HG02981 (cell line): Measurements from ENCODE around the gene PDXDC1.
"Not testable (repeated sequence)": the region's sequence is repeated elsewhere in the genome, so short reads cannot be mapped to it uniquely, and the experiment has no call there.

ENCODE experiments used
- ATAC-seq: cut with Tn5 transposase; IDR thresholded peaks from one replicate; pipeline ENCODE4 v1.9.1; 2021; ENCODE audit warnings: mild to moderate bottlenecking, moderate library complexity; ENCODE audit not compliant: unreplicated experiment

The PDXDC1 gene

DNA sequence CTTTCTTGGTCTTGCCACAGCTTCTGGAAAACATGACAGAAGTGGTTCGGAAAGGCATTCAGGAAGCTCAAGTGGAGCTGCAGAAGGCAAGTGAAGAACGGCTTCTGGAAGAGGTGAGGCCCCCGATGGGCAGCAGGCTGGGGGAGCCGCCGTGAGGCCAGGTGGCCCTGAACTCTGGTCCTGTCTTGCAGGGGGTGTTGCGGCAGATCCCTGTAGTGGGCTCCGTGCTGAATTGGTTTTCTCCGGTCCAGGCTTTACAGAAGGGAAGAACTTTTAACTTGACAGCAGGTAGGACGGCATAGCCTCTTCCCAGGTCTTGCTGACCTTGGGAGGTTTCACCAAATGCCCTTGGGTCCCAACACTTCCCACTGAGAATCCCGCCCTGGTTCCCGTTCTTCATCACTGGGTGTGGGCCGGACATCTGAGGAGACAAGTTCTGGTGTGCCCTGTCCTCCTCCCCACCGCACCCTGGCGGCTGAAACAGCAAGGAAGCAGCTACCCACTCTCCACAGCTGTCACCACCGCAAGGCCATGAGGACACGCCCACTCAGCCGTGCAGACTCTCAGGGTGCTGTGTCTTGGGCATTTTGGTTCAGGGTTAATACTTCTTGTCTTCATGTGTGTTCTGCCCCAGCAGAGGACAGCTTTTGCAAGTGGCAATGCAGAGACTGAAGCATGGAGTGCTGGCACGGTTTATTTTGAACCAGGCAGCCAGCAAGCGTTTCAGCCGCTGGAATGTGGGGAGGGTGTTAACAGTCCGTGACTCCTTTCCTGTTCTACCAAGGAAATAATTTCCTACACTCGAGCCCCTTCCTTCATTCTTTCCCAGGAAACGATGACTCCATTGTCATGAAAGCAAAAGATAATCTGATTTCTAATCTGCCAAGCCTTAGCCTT, 59.7 kb downstream of the PDXDC1 start:
- no peak for ATAC-seq

- no peak for ATAC-seq
These were observed 60.4 kb downstream of the PDXDC1 start for GRCh38 chr16:15035163-15035729.

DNA sequence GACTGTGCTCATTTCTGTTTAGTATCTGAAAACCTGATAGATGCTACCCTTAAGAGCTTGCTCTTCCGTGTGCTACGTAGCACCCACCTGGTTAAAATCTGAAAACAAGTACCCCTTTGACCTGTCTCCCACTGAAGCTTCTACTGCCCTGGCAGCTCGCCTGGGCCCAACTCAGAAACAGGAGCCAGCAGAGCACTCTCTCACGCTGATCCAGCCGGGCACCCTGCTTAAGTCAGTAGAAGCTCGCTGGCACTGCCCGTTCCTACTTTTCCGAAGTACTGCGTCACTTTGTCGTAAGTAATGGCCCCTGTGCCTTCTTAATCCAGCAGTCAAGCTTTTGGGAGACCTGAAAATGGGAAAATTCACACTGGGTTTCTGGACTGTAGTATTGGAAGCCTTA, 62.2 kb downstream of the PDXDC1 start:
- ATAC-seq = no peak

DNA sequence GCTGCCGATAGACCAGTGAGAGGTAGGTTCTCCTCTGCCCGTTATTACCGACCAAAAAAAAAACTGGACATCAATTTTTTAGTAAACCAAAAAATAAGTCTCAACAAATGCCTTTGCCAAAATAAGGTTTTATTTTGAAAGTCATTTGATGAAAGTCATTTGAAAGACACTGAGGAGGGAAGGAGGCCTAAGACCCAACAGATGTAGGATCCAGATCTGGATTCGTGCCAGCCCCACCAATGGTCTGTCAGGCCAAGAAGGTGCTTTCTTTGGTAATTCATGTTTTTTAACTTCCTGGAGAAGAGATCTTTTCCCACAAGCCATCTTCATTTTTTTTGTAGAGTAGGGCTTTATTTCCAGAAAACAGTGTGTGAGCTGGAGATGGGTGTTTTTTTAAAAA, 62.9 kb downstream of the PDXDC1 start:
- no peak for ATAC-seq

- no peak for ATAC-seq
These were observed 63.9 kb downstream of the PDXDC1 start for GRCh38 chr16:15038689-15039088.

DNA sequence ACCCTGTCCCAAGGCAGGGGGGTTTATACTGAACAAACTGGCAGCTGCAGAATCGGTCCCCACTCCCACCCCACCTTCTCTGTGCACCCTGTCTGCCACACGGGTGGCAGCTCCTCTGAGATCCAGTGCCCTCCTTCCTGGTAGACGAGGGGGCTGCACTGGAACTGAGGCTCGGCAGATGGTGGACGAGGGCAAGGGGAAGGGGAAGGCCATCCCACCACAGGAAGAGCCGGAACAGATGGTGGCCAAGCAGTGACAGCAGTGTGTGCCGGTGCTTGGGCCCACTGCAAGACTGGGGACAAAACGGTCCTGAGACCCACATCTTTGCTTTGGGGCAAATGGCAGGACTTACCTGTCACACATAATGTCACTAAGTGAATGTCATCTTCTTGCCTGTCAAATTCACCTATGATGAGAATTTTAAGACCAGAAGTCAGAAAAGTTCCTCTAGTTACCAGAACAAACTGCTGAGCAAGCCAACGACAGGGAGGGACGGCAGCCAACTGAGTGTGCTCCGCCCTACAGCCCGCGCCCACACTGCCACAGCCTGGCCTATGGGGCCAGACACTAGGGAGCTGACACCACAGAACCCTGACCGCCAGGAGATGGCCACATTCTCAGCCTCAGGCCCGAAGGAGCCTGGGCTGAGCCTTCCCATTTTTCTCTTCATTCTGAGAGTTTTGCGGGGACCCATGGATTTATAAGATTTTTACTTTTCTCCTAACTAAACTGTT, 66.6 kb downstream of the PDXDC1 start:
- ATAC-seq = no peak

DNA sequence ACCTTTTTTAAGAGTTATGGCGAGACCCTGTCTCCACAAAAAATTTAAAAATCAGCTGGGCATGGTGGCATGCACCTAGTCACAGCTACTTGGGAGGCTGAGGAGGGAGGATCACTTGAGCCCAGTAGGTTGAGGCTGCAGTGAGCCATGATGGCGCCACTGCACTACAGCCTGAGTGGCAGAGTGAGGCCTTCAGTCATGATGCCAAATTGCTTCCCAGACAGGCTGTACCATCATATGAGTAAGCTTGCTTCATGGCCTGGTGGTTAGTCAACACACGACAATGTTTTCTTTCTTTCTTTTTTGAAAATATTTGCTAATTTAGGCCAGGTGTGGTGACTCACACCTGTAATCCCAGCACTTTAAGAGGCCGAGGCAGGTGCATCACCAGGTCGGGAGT, 68.5 kb downstream of the PDXDC1 start:
- no peak for ATAC-seq

DNA sequence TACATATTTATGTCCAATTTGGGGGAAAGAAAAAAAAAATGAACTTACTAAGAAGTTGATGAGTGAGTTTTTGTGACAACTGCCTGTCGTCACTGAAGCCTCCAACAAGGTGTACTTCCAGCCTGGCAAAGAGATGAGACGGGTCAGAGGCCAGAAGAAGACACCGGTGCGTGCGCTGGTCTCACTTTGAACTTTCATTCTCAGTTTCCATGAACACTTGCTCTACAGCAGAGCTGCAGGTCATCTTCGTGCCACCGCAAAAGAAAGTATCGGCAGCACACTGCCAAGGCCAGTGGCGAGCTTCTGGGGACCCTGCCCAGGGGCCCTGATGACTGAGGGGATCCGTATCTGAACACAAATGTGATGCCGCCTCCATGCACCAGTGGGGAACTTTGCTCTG, 69.5 kb downstream of the PDXDC1 start:
- no peak for ATAC-seq

DNA sequence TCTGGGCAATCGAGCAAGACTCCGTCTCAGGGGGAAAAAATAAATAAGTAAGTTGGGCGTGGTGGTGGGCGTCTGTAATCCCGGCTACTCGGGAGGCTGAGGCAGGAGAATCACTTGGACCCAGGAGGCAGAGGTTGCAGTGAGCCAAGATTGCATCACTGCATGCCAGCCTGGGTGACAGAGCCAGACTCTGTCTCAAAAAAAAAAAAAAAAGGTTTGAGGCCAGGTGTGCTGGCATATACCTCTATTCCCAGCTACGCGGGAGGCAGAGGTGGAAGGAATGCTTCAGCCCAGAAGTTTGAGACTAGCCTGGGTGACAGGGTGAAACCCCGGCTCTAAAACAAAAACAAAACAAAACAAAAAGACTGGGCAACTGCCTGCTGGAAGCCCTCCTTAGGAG, 70.4 kb downstream of the PDXDC1 start:
- ATAC-seq = not testable (repeated sequence)

- no peak for ATAC-seq
These were observed 72.0 kb downstream of the PDXDC1 start for GRCh38 chr16:15046692-15047376.

GRCh38 chr16:15049581-15050180, 74.9 kb downstream of the PDXDC1 start:
- ATAC-seq = no peak

GRCh38 chr16:15050440-15050839, 75.6 kb downstream of the PDXDC1 start:
- not testable (repeated sequence) for ATAC-seq

GRCh38 chr16:15051387-15051951, 76.6 kb downstream of the PDXDC1 start:
- no peak for ATAC-seq

DNA sequence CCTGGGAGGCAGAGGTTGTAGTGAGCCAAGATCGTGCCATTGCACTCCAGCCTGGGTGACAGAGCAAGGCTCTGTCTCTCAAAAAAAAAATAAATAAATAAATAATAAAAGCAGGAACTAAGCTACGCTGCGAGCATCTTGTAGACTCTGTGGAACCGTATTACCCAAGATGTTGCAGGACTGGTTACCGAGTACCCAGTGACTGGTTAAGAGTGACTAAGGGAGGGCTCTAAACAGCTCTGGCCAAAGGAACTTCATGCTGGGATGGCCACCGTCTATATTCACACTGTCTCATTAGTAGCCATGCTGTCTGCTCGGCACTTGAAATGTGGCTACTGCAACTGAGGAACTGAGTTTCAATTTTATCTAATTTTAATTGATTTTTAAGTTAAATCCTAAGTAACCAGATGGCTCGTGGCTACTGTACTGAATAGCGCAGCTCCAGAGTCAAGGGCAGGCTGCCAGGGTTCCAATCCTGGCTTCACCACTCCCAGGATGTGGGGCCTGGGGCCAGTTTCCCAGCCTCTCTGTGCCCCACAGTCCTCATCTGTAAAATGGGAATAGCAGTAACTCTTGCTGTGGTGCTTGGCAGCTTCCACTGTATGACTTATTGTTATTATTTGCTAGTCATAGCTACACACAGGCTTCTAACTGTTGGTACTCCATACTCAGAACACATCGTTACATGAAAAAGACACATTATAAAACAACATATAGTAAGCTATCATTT, 78.1 kb downstream of the PDXDC1 start:
- ATAC-seq = no peak

DNA sequence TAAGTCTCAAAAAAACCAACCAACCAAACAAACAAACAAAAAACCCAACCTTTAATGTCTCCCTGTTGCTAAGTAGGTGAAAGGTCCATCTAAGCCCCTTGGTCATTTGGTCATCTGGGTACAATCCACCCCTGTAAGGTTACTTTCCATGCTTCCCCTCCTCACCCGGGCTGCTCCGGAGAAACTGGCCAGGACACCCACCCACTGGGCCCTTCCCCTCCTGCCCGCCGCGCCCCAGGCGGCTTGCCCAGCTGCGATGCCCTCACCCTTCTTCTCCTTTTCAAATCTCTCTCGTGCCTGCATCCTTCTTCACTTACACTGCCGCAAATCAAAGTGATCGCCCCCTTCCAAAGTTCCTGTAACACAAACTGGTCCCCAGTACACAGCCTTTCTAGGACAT, 79.1 kb downstream of the PDXDC1 start:
- ATAC-seq = no peak

GRCh38 chr16:15054357-15055140, 79.7 kb downstream of the PDXDC1 start:
- ATAC-seq = no peak

DNA sequence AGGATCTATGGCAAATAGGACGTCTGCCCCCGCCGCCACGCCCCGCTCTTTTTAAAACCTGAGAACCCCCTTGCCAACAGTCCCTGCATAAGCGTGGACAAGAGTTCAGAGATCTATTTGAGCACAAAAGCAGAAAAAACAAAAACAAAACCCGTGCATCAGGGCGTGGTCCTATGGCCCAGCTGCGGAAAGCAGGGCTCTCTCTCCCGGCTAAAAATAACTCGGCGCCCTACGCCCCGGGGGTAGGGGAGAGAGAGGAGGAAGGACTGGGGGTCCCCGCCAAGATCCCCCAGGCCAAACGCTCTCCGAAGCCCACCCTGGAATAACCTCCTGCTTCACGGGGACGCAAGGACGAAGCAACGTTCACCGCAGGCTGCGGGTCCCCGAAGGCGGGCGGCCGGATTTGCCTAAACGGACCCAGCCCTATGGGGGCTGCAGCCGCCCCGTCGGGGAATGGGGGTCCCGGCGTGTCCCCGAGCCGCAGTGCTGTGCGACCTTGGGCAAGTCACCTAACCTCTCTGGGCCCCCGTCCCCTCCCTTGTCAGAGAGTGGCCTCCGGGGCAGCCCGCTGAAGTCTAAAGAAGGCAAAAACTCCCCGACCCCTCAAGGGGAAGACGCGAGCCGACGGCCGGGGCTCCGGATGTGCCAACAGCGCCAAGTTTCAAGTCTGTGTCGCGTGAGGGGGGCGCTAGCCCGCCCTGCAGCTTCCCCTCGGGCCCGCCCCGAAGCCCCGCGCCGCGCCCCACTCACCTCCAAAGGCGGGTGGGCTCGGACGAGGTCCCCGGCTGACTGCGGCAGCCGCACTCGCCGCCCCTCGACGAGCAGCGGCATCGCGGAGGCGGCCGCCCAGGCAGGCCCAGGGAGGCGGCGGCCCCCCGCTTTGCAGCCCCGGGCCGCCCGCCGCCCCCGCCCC, 80.6 kb downstream of the PDXDC1 start:
- ATAC-seq = peak; percentile 59
